ENCODE results near the gene ADARB2.

Gene ADARB2

DNA sequence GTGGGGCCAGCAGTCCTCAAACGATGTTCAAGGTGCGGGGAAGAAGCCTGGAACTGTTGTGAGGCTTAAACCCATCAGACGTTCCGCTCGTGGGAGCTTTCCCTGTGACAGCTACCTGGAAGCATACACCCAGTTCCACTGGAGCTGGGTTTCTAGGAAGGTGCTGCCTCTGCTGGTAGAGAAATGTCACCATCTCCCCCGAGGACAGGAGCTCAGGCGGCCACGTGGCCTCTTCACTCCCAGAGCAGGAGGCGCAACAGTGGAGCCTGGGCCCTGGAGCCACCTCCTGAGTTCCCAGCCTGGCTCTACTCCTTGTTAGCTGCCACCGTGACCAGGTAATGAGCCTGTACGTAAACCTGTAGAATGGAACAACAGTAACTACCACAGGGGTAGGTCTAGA, 156.1 kb downstream of the ADARB2 start:
- DNase-seq, result no peak

DNA sequence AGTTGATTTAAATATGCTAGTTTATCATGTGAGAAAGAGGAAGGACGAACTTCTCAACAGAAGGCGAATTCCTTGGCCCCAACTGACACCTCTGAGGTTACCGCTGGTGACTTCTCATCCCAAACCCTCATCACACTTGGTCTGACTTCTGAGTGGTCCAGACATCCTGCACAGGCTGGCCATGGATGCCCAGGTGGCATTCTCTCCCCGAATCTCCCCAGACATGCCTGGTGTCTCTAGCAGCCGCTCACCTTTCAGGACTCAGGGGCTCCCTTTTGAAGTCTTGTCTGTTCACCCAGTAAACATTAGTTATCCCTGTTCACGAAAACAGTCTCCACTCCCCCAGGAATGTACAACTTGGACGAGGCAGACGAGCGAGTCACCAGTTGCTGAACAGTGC, 157.7 kb downstream of the ADARB2 start:
- no peak for DNase-seq

DNA sequence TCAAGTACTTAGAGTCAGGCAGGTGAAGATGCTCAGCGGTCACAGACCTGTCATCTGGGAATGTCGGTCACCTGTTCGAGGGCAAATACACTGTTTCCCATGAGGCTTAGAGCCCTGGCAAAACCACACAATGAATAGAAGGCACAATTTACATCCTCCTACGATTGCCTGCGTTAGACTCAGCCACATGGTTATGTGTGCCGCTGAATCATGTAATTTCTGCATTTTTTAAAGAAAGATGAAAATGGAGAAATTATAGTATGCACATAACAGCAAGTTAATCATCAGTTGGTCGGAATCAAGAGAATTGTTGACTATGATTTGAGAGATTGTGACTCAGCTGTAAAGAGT, 158.2 kb downstream of the ADARB2 start:
- no peak for DNase-seq

DNA sequence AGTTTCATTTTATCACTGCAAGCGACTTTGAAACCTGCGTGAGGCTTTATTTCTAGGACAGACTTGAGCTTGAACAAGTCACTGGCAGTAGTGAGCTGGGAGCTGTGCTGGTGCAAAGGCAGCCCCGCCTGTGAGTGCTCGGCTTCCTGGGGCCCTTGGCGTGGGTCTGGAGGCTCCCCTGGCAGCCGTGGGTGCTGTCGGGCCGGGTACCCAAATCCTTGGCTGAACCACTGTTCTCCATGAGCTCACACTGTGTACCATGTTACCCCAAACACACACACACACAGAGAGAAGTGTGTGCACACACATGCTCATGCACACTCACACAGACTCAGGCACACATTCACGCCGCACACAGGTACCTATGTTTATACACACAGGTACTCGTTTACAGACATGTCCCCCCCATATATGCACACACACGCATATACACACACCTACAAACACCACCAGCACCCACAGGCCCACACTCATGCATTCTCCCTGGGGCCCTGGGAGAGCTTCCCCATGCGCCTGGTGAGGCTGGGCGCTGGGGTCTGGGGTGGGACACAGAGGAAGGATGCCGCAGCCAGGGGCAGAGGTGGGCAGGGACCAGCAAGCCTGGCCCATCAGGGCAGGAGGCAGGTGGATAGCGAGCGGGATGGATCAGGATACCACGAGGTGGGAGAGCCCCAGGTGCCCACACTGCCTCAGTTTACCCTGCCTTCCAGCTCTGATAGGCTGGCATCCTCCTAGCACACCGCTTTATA, 158.8 kb downstream of the ADARB2 start:
- DNase-seq, result no peak

DNA sequence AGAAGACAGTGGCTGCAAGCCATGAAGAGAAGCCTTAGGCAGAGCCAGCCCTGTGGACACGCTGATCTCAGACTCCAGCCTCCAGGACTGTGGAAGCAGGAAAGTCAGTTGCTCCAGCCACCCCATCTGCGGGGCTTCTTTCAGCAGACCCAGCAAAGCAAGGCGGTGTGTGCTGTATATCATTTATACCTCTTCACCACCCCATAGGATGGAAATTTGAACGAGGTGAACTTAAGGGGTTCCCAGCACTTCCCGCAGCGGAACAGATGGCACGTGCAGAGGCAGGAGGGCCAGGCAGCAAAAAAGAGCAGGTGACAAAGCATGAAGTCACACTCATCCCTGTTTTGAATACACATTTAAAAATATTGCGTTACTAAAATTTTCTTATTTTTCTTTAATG, 159.4 kb downstream of the ADARB2 start:
- DNase-seq, result no peak

DNA sequence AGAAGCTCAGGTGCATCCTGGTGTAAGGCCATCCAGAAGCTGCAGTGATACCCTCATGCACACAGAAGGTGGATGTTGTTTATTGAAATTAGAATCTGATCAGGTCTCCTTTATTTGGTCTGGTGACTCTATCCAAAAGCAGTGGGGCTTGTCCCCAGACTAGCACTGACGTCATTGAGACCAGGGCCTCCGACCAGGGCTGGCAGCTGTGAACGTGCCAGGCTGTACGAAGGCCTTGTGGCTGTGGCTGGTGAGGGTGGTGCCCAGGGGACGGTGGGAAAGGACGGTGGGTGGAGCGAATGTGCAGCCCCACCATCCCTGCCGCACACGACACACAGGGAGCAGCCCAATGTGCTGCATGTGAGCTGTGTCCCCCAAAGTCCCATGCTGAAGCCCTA, 160.0 kb downstream of the ADARB2 start:
- DNase-seq, result no peak

DNA sequence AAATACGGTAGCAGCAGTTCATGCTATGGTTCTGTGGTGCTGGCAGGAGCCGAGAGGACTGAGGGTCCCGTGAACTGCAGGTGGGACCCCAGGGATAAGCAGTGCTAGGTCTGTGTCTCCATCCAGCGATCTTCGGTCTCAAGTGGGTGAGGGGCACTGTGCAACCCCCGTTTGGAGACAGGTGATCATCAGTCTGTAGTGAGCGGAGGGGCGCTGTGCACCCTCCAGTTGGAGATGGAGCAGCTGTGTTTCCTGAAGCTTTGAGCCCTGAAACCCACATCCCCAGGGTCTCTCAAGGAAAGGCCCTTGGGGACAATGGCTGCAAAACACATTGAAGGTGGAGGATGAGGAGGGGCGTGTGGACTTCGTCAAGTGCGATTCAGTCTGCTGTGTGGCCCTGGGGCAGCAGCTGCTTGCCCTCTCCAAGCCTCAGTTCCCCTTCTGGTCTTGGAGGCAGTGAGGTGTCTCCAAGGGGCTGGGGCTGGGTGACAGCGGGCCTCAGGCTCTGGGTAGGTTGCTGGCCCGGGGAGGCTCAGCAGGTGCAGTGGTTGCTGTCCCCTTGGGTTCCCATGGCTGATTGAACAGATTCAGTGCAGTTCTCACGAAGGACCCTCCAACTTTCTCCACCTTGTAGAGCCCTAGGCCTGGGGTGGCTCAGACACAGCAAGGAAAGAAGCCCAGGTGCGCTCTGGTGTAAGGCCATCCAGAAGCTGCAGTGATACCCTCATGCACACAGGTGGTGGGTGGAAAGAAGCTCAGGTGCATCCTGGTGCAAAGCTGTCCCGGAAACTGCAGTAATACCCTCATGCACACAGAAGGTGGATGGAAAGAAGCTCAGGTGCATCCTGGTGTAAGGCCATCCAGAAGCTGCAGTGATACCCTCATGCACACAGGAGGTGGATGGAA, 160.6 kb downstream of the ADARB2 start:
- no peak for DNase-seq

DNA sequence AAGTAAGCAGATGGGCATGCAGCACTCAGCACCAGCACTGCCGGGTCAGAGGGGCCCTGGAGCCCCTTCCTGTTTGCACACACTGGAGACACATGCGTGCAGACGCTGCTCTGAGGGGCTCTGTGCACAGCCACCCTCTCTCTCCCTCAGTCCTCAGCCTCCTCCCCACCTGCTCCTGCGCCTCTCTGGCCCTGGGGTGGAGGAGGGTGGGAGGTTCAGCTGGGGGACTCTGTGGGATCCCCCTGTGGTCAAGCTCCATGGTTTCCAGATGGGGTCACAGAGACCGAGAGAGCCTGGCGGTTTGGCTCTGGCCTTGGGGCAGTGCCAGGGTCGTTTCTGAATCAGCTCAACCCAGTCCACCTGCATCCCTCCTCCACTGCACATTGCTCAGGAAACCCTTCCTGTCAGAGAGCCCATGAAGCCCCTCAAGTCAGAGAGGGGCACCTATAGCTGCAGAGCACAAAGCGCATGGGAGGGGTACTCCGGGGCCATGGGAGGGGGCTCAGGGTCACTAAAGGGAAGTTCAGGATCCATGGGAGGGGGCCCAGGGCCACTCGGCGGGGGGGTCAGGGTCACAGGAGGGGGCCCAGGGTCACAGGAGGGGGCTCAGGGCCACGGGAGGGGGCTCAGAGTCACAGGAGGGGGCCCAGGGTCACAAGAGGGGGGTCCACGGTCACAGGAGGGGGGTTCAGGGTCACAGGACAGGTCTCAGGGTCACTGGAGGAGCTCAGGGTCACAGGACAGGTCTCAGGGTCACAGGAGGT, 161.7 kb downstream of the ADARB2 start:
- DNase-seq, result no peak

DNA sequence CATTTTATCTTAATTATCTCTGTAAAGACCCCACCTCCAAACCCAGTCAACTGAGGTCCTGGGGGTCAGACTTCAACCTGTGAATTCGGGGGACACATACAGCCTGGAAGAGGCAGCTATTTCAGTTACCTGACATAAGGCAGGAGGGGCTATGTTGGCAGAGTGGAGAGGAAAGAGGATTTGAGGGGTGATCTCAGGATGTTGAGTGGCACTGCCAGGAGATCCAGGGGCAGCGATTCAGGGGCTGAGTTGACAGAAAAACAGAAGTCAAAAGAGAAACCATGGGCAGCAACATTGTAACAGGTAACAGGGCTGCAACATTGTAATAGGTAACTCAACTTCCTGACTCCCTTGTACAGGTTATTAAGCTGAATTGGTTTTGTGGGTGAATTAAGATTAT, 162.6 kb downstream of the ADARB2 start:
- no peak for DNase-seq

DNA sequence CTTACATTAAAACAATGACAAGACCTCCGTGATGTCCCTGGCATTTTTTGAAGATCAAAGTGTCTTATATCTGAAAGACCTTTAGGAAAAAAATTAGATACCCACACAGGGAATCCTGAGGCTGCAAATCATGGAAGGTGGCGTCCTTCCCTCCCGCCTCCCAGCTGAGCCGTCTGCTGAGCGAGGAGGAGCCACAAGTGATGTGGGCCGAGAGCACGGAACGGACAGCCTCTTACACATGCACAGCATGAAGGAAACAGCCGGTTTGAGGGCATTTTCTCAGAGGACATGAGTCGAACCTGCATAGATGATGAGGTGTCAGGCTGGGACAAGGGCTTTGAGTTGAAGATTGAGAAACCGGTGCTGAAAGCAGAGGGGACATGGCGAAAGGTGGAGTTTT, 163.3 kb downstream of the ADARB2 start:
- no peak for DNase-seq

DNA sequence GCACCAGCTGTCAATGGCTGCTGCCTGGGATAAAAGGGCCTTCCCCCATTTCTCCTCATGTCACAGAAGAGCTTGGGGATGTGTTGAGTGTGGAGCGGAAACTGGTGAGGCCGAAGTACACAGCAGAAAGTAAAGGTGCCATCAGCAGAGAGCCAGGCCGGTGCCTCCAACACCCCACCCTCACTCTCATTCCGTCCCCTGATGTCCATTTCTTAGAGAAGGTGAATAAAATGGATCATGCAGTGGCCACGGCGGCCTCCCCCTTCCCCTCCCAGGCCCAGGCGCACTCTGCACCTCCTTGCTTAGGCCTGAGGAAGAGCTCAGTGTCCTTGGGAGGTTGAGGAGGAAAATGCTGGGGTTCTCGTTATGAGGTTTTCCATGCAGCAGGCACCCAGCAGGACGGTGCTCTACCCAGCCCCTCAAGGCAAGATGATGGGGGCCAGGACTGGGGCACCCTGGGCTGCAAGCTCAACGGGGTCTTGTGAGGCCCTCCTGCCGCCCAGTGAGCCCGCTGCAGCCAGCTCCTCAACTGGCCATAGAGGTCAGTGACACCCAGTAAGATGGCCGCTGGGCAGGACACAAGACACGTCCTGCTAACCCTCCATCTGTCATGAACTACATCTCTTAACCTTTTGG, 163.9 kb downstream of the ADARB2 start:
- no peak for DNase-seq

DNA sequence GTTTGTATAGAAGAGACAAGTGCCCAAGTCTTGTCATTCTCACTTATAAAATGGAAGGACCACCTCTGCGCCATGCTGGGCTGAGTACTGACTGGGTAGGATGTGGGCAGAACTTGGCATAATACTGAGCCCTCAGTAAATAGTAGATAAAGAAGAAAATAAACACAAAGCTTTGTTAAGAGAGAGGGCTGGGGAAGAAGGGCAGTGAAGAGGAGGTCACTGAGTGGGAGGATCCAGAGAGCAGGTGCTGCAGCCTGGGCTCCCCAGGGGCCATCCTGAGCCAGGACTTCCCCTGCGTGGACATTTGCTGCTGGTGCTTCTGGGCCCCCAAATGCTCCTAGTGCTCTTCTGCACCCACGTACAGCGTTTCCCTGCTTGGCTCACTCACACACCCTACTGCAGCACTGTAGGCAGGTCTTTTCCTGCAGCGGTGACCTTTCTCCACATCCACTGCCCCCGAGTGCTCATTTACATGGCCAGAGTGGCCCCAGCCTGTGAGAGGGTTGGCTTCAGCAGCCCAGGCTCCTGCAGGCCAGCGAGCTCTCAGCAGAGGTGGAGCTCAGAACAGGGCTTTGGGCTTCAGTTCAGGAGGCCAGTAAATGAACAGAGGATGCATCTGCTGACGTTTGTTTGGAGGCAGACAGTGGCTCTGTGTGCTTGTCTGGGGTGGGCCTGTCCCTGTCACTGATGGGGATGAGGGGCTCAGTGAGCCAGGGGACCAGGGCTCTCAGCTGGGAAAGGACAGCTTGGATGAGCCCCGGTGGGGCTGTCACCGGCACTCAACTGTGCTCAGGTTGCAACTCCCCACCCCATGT, 164.6 kb downstream of the ADARB2 start:
- DNase-seq, result no peak

DNA sequence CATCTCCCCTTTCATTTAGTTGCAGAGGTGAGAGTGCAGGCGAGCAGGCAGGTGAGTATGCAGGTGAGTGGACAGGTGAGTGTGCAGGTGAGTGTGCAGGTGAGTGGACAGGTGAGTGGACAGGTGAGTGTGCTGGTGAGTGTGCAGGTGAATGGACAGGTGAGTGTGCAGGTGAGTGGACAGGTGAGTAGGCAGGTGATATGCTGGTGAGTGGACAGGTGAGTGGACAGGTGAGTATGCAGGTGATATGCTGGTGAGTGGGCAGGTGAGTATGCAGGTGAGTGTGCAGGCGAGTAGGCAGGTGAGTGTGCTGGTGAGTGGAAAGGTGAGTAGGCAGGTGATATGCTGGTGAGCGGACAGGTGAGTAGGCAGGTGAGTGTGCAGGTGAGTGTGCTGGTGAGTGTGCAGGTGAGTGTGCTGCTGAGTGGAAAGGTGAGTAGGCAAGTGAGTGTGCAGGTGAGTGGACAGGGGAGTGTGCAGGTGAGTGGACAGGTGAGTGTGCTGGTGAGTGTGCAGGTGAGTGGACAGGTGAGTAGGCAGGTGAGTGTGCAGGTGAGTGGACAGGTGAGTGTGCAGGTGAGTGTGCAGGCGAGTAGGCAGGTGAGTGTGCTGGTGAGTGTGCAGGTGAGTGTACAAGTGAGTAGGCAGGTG, 165.6 kb downstream of the ADARB2 start:
- DNase-seq, result no peak

DNA sequence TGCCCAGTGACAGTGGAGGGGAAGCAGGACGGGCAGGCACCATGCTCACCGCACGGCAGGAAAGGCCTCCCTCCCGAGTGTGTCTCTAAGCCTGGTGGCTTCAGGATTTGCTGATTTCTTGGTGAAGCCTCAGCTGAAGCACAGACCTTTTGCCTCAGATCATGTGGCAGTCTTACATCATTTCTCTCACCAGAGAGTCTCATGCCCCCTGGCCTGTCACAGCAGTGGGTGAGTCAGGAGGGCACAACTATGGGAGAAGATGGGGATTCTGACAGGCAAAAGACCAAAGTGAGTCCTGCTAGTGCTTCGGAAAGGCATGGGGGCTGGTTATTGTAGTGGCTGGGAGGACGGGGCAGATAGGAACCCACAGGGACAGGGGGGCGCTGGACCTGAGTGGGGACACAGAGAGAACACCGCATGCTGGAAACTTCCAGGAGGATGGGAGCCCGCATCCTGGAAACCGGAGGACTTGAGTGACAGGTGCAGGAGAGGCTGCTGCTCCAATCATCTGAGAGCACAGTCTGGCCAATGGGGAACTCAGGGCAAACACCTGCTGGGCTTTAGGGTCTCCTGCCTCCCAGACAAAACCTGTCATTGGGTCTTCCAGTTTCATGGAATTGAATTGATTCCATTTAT, 166.8 kb downstream of the ADARB2 start:
- DNase-seq, result no peak

DNA sequence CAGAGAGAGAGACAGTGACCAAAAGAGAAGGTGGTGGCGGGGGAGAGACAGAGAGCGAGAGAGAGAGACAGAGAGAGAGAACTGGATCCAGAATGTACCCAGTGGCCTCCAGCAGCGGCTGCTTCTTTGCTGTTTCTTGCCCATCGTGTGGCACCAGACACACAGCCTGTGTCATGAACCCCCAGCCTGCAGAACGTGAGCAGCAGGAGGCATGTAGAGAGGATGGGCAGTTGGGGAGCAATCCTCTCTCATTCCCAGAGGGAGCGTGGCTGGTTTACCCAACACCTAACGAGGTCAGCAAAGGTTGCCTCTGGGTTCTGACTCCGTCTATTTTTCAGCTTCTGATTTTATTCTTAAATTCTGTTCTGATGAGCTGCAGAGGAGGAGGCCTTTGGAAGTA, 168.1 kb downstream of the ADARB2 start:
- DNase-seq, result no peak

DNA sequence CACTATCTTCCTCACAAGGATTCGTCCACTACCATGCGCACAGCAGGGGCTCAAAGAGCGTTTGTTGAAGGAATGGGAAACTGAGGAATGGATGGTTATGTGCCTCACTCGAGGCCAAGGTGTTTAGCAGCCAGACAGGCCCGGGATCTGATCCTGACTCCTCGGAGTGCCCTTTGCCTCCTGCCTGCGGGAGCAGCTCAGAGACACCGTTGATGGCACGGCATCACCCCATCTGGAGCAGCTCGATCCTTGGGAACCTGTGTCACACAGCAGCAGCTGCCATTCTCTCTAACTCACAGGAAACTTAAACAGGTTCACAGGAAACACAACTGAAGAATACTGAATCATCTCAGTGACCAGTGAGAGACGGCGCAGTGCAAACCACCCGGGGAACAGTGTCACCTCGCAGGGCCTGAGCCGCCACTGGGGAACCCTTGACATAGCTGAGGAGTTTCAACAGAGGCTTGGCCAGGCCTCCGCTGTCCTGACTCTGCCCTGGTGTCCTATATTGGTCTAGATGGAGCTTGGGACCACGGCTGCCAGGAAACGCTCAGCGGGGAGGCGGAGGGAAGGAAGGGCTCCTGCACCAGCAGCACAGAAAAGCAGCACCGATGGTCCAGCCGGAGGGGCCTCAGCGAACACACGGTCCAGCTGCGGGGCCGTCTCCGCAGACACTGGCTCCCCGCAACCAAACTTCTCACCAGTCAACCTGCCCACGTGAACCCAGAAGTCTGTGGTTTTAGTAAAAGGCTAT, 169.4 kb downstream of the ADARB2 start:
- DNase-seq, result no peak

DNA sequence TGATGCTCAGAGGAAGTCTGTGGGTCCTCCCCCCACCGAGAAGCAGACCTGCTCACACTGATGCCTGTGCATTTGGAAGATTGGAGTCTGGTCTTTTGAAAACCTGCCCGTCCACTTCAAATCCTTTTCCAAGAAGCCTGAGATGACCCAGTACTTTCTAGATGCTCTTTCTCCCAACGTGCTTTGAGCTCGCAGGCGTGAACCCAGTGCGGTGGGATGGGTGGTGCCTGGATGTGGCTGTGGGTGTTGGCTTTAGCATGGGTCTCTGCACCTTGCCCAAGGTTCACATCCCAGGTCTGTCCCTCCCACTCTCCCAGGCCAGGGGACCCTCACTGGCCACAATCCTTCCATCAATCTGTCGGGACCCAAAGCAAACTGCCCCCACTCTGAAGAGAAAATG, 170.2 kb downstream of the ADARB2 start:
- no peak for DNase-seq

DNA sequence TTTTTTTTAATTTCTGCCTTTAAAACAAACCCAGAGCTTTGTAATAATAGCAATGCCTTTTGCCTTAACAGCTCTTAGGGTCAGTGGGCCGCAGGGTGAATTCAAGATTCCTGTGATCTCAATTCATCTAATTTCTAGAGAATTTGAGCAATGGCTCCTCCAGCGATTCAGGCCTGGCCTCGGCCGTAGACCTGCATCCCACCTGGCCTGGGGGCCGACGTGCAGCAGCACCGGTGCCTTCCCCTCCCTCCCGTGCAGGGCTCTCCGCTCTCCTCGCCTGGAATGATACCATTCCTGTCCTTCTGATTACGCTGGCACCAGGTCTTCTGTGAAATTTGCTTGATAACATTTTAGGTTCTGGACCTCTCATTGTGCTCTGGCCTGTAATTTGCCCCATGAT, 172.5 kb downstream of the ADARB2 start:
- no peak for DNase-seq

DNA sequence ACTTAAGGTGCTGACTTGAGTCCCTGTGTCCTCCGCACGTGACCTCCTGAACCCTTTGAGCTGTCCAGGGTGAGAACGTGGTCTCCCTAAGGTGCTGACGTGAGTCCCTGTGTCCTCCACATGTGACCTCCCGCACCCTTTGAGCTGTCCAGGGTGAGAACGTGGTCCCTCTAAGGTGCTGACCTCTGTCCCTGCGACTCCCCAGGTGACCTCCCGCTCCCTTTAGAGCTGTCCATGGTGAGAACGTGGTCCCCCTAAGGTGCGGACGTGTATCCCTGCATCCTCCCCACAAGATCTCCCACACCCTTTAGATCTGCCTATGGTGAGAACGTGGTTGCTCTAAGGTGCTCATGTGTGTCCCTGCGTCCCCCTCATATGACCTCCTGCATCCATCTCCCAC, 174.3 kb downstream of the ADARB2 start:
- no peak for DNase-seq

DNA sequence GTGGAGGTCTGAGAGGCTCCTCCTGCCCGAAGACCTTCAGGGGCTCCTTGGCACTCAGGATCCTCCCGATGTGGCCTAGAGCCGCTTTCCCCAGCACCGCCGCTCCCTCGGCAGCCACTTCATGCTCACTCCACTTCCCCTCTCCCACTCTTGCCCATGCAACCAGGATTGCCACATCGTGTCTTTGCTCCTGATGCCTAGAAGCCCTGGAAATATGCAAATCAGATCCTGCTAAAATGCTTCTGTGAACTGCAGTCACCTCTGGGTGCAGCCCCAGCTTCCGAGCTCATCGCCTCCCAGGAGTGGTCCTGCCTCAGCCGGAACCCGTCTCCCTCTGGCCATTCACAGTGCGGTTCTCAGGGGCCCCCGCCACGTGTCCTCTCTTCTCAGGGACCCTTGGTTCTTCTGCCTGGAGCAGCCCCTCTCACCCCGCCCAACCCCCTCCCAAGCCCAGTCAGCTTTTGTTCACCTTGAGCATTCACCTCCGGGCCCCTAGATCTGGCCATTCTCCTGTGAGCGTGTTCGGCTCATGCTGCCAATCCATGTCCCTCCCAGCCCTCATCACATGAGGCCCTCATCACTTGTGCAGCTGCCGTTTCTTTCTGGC, 175.5 kb downstream of the ADARB2 start:
- no peak for DNase-seq

All from activated CD4-positive, alpha-beta T cell treated with anti-CD3 and anti-CD28 coated beads for 48 hours (primary cell).